Right renal pelvis (tissue), 4 donors: ENCODE measurements around the gene OPRL1. TPM values are rescaled to one million over a fixed set of nuclear protein-coding genes. Genes with fewer than 3 reads are reported as not detected.
"Not testable (repeated sequence)": the region's sequence is repeated elsewhere in the genome, so short reads cannot be mapped to it uniquely, and the experiment has no call there.

ENCODE experiments used
- DNase-seq, 4 donors: peaks; one replicate each; pipeline ENCODE4 v3.0.0-alpha.2; 2013; ENCODE audit warnings: low read depth in 4 of 4, low spot score in 3 of 4, missing footprints in 1 of 4
- polyA plus RNA-seq, 4 donors: library from polyadenylated mRNA; unstranded; fragments of 120-200 nt; gene quantifications; one replicate each; pipeline ENCODE4 v1.2.1, GENCODE V29; 2013; ENCODE audit not compliant: insufficient read length in 4 of 4

Gene OPRL1
- polyA plus RNA-seq, 4 donors: 0.80 to 1.3 (median 1.2) TPM

DNA sequence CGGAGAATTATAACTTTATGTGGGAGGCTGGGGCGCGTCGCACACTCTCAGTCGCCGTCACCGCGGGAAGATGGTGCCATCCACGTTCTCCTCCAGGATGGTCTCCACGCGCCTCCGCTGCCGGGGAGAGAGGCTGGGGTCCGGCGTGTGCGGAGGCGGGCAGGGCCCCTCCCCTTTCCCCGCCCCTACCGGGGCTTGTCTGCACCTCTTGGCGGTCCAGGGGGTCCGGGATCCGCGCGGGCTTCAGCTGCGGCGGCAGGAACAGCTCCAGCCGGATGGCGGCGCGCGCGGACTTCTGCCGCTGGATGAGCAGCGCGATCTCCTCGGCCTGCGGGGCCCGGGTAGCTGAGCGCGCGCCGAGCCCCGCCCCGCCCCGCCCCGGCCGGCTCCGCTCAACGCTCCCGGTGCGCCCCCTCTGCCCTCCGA lies 3.5 kb downstream of the OPRL1 start:
- DNase-seq: no peak

DNA sequence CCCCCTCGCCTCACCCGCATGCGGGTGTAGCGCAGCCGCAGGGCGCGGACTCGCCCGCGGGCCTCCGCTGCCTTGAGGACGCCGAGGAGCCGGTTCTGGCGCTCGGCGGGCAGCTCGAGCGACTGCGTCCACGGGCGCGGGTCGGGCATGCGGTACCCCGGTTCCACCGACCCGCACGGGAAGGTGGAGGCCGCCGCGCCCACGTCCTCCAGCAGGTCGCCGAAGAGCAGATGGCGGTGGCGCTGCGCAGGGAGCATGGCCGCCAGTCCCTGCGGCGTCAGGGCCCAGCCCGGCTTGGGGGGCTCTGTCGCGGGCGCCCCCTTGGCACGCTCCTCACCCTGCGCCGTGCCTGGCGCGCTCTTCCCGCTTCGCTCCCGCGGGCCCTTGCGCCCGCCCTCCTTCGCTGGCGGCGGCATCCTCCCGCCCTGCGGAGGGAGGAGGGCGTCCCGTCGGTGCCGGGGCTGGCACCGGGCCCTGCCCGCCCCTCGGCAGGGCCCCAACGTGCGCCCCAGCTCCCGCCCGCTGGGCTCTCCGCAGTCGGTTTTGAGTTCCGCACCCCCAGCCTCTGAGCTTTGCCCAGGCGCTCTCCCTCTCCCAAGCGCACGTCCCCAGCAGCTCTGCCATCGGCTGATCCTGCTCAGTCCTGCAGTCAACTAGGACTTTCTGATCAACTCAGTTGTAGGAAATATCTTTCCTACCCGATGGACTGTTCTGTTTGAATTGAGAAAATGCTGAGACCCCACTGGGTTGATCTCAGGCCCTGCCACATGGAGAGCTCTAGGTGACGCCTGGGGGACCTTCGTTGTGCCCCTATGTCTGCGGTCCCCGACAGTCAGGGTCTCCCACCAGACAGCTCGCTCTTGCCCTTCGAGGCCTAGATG lies 4.2 kb downstream of the OPRL1 start, which contains the start of gene LKAAEAR1:
Gene LKAAEAR1 (minus strand): TSS at position 595 of the 881 bp plus-strand sequence. CDS start 179 bp downstream, at position 416.
- DNase-seq: no peak

GRCh38 chr20:64084685-64085152 lies 4.8 kb downstream of the OPRL1 start:
- no peak for DNase-seq

DNA sequence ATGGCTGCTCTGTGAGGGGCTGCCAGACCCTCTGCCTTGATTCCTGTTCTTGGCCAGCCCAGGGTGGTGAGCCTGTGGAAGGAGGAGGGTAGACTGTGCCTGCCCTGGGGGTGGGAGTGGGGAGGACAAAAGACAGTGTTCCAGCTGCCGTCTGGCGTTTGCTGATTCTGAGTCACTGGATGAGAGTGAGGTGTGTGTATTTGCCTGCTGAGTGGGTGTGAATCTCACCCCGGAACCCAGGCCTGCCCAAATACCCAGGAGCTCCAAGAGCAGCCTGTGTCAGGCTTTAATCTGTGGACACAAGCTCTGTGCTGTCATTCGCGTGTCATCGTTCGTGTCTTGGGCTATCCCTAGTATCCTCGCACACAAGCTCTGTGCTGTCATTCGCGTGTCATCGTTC lies 6.9 kb downstream of the OPRL1 start:
- no peak for DNase-seq

GRCh38 chr20:64087226-64087825 lies 7.4 kb downstream of the OPRL1 start:
- DNase-seq: not testable (repeated sequence)

- DNase-seq: not testable (repeated sequence)
Measured at GRCh38 chr20:64088586-64088985, 8.7 kb downstream of the OPRL1 start.

- no peak for DNase-seq
Measured at GRCh38 chr20:64090165-64090564, 10.3 kb downstream of the OPRL1 start.

DNA sequence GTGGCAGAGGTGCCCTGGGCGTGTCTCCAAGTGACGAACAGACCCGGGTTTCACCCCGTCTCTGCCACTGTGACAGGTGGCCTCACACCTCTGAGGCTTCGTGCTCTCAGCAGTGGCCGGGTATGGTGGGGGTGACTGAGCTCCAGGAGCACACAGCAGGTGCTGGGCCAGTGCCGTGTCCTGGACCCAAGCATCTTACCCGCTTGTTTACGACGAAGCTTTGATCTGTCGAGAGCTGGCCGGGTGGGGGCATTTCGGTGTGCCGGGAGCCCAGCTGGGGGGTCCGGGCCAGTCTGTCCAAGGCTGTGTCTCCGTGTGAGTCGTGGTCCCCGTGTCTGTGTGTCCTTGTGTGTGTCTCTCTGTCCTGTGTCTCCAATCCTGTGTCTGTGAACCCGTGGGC lies 11.5 kb downstream of the OPRL1 start:
- no peak for DNase-seq

GRCh38 chr20:64091770-64092169 lies 11.9 kb downstream of the OPRL1 start:
- DNase-seq: no peak

DNA sequence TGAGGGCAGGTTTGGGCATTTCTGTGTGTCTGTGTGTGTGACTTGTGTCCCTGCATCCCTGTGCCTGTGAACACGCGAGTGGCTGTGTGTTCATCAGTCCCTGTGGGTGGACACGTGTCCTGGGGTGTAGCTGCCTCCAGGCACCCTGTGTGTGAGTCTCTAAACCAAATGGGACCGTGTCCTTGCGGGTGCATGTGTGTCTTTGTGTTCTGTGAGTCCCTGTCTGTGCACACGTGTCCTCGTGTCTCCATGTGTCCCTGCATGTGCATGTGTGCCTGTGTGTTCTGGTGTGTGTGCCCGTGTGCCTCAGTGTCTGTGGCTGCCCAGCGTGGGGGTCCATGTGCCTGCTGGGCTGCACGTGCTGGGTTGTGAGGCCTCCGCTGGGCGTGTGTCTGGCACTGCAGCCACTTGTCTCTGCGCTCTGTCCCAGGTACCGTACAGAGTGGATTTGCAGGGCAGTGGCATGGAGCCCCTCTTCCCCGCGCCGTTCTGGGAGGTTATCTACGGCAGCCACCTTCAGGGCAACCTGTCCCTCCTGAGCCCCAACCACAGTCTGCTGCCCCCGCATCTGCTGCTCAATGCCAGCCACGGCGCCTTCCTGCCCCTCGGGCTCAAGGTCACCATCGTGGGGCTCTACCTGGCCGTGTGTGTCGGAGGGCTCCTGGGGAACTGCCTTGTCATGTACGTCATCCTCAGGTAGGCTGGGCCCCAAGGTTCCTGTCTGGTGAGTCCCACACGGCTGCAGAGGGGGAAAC lies 12.6 kb downstream of the OPRL1 start:
- DNase-seq: no peak

DNA sequence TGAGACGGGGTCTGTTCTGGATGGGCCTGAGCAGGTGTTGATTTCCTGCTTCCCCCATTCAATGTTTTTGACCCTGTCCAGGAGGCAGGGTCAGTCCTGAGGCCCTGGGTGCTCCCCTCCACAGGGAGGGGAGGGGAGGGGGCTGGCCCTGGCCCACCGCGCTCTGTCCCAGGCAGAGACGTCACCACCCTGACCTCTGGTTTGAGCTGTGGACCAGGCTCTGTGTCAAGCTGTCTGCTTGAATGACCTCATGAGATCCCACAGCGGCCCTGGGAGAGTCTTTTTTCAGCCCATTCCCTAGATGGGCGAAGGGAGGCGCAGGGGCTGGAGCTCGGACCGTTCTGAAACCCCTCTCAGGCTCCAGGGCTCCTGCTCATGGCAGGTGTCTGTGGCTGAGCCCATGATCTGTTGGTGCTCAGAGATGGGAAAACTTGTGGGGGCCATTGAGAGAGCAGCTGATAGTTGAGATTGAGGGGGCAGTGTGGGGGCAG lies 13.2 kb downstream of the OPRL1 start:
- no peak for DNase-seq

GRCh38 chr20:64095455-64095854 lies 15.6 kb downstream of the OPRL1 start:
- DNase-seq: no peak

- DNase-seq: no peak
Measured at GRCh38 chr20:64095927-64096326, 16.0 kb downstream of the OPRL1 start.

DNA sequence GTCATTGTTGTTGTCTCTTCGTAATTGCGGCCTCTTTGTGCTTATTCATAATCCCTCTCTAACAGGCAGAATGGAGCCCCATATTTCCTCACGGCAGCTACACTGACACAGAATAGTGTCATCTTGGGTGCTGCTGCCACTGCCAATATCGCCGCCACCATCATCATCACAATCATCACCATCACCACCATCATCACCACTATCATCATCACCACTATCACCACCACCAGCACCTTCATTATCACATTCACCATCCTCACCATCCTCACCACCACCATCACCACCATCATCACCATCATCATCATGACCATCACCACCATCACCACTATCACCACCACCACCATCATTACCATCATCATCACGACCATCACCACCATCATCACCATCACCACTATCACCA lies 16.7 kb downstream of the OPRL1 start:
- DNase-seq: no peak

DNA sequence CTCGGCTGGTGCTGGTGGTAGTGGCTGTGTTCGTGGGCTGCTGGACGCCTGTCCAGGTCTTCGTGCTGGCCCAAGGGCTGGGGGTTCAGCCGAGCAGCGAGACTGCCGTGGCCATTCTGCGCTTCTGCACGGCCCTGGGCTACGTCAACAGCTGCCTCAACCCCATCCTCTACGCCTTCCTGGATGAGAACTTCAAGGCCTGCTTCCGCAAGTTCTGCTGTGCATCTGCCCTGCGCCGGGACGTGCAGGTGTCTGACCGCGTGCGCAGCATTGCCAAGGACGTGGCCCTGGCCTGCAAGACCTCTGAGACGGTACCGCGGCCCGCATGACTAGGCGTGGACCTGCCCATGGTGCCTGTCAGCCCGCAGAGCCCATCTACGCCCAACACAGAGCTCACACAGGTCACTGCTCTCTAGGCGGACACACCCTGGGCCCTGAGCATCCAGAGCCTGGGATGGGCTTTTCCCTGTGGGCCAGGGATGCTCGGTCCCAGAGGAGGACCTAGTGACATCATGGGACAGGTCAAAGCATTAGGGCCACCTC lies 18.7 kb downstream of the OPRL1 start:
- no peak for DNase-seq

DNA sequence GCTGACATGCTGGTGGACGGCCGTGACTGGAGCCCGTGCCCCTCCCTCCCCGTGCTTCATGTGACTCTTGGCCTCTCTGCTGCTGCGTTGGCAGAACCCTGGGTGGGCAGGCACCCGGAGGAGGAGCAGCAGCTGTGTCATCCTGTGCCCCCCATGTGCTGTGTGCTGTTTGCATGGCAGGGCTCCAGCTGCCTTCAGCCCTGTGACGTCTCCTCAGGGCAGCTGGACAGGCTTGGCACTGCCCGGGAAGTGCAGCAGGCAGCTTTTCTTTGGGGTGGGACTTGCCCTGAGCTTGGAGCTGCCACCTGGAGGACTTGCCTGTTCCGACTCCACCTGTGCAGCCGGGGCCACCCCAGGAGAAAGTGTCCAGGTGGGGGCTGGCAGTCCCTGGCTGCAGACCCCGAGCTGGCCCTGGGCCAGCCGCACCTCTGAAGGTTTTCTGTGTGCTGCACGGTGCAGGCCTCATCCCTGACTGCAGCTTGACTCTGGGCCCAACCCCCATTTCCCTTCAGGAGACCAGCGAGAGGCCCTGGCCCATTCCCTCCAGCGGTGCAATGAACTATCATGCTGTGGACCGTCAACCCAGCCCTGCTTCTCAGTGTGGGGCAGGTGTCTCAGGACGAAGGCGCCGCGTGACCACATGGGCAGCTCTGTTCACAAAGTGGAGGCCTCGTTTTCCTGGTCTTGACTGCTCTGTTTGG lies 19.4 kb downstream of the OPRL1 start:
- DNase-seq: no peak

DNA sequence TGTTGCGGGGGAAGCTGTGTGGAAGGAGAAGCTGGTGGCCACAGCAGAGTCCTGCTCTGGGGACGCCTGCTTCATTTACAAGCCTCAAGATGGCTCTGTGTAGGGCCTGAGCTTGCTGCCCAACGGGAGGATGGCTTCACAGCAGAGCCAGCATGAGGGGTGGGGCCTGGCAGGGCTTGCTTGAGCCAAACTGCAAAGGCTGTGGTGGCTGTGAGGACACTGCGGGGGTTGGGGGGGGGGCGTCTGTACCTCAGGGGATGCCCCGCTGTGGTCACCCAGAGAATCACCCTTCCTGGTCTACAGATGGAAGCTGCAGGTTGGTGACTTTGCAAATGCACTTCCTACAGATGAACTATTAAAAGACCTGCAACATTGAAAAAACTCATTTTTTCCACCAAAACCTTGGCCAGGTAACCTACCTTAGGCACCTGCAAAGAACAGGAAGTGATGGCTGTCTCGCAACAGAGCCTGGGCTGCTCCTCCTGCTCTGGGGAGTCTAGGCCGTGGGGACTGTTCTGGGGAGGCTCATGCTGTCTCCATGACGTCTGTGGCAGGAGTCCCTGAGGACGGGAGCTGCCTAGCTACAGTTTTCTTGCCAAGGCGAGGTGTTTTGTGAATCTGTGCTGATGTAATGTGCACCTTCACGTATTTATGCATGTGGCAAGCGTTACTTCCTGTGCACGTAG lies 20.1 kb downstream of the OPRL1 start:
- no peak for DNase-seq

- no peak for DNase-seq
Measured at GRCh38 chr20:64100566-64100888, 20.6 kb downstream of the OPRL1 start.

- DNase-seq: no peak
Measured at GRCh38 chr20:64100946-64101688, 21.2 kb downstream of the OPRL1 start.
